Measurements from ENCODE around the gene GPS2. TPM values are rescaled to one million over a fixed set of nuclear protein-coding genes. Genes with fewer than 3 reads are reported as not detected.

Gene GPS2
- total and polyA plus RNA-seq, 2 donors (not counting 3 experiments of a cell fraction or from before 2014, with no cell fraction given) = 51.6 to 132 TPM

DNA sequence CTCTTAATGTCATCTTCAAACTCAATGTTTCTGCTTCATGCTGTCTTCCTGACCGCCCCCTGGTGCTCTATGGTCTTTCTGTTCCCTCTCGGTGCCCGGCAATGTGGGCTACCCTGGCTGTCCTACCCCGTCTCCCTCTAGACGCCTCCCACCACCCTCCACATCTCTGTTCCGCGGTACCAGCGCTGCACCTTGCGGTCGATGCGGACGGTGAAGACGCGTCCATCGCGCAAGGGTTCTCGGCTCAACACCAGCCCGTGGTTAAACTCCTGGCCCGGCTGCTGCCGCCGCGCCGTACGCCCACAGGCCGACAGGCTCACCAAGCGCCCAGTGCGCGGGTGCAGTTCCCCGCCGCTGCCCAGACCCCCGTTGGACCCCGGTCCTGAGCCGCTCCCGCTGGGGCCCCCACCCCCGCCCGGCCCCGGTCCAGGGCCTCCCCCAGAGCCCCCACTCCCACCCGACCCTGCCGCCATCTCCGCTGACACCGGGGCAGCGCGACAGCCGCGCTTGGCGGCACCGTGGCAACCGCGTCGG is 13.7 kb upstream of the GPS2 start, which contains the start of gene NEURL4:
TSS of gene NEURL4 (minus strand) at position 496 of the 534 bp plus-strand sequence. CDS start at position 473, 23 bp downstream.
- peaks cover 0 to 2% of the 10 kb centered on the region in 2 experiments for H3K27me3 ChIP-seq (ENCODE audit: control insufficient read depth in 2 of 2, insufficient read depth in 2 of 2, low read length in 2 of 2)
- peak within 1 kb of the TSS; percentile 95 for H3K4me2 ChIP-seq (ENCODE audit: insufficient read depth, low read length)
- H4K20me1 ChIP-seq (replicated peaks; ENCODE audit: control insufficient read depth, extremely low read depth, insufficient read depth, low read length) = no peaks in the 10 kb centered on the region
- peak within 1 kb of the TSS; percentile 47 for H3K9ac ChIP-seq (replicated peaks; ENCODE audit: extremely low read depth, insufficient read depth, low read length)
- peak within 1 kb of the TSS; percentile 71 for H3K27ac ChIP-seq (ENCODE audit: insufficient read depth, low read depth, low read length)
- peaks cover 10% of the 10 kb centered on the region for H3K79me2 ChIP-seq (ENCODE audit: control insufficient read depth, insufficient read depth, low read length)
- H3K9me3 ChIP-seq (replicated peaks; ENCODE audit: control insufficient read depth, insufficient read depth, low read length) = no peaks in the 10 kb centered on the region
- peak within 1 kb of the TSS; percentile 80 to 86 (median 81) for H3K4me3 ChIP-seq (replicated peaks in 1 of 3; ENCODE audit: insufficient read depth in 1 of 3, low read depth in 1 of 3, low read length in 3 of 3)
- peak in 1 of 2 donors; percentile 8 for TF ChIP-seq CTCF (IDR thresholded peaks at IDR 0.05; ENCODE audit: extremely low read depth in 1 of 2, insufficient read depth in 1 of 2, low read depth in 1 of 2, low read length in 2 of 2)
- no peak for TF ChIP-seq MYC (IDR thresholded peaks at IDR 0.05; ENCODE audit: low read depth, low read length)
- peaks cover 10% of the 10 kb centered on the region for H3K4me1 ChIP-seq (ENCODE audit: control insufficient read depth, extremely low read depth, insufficient read depth, low read length)
- intact Hi-C loops (cut with micrococcal nuclease) (loop anchor here (1.0 kb wide), 2 partner anchors 14 to 49 kb away; partner anchors contain the start of gene GPS2), dilution Hi-C loops (cut with MboI; ENCODE audit: extremely low pct_ligation_motif_present, low sequenced_read_pairs) (no loop called here)
- DNase-seq (ENCODE audit: low read depth, low spot score) (no peak), FAIRE-seq (no peak)
- H3K36me3 ChIP-seq (ENCODE audit: control insufficient read depth in 2 of 2, extremely low read depth in 1 of 2, insufficient read depth in 2 of 2, low read length in 2 of 2) = peaks cover 0 to 6% of the 10 kb centered on the region in 2 experiments
- ChIA-PET POLR2A (interaction anchor here (0.6 to 1.7 kb wide), 6 partner anchors 13 to 152 kb away, joined by 3 to 5 read pairs (median 4); partner anchors contain the start of gene GPS2), CTCF (interaction anchor here (0.7 to 1.9 kb wide), 15 partner anchors 11 to 283 kb away, joined by 3 to 13 read pairs (median 5); partner anchors contain the start of gene GPS2)
- H3K9me1 ChIP-seq (replicated peaks; ENCODE audit: control insufficient read depth, extremely low read depth, insufficient read depth, low read length) = no peaks in the 10 kb centered on the region
- peak within 1 kb of the TSS; percentile 97 for H2AFZ ChIP-seq (ENCODE audit: low read depth, low read length)
- BruUV-seq (replicated peaks) = no TSS peak

GRCh38 chr17:7328009-7328408 is 12.8 kb upstream of the GPS2 start:
- FAIRE-seq = no peak
- Histone ChIP-seq H3K9me3 (replicated peaks; ENCODE audit: control insufficient read depth, insufficient read depth, low read length) (no peaks in the 10 kb centered on the region), H3K9me1 (replicated peaks; ENCODE audit: control insufficient read depth, extremely low read depth, insufficient read depth, low read length) (no peaks in the 10 kb centered on the region), H3K36me3 (ENCODE audit: control insufficient read depth in 2 of 2, extremely low read depth in 1 of 2, insufficient read depth in 2 of 2, low read length in 2 of 2) (peaks cover 2 to 15% of the 10 kb centered on the region in 2 experiments), H3K4me2 (ENCODE audit: insufficient read depth, low read length) (peak overlapping the region; percentile 83), H4K20me1 (replicated peaks; ENCODE audit: control insufficient read depth, extremely low read depth, insufficient read depth, low read length) (no peaks in the 10 kb centered on the region), H2AFZ (ENCODE audit: low read depth, low read length) (no peak overlapping the region), H3K4me1 (ENCODE audit: control insufficient read depth, extremely low read depth, insufficient read depth, low read length) (peaks cover 10% of the 10 kb centered on the region), H3K27ac (ENCODE audit: insufficient read depth, low read depth, low read length) (no peak overlapping the region), H3K27me3 (ENCODE audit: control insufficient read depth in 2 of 2, insufficient read depth in 2 of 2, low read length in 2 of 2) (peaks cover 0 to 2% of the 10 kb centered on the region in 2 experiments), H3K4me3 (replicated peaks in 1 of 3; ENCODE audit: insufficient read depth in 1 of 3, low read depth in 1 of 3, low read length in 3 of 3) (no peak overlapping the region), H3K79me2 (ENCODE audit: control insufficient read depth, insufficient read depth, low read length) (peaks cover 10% of the 10 kb centered on the region), H3K9ac (replicated peaks; ENCODE audit: extremely low read depth, insufficient read depth, low read length) (peak overlapping the region; percentile 47)
- DNase-seq (ENCODE audit: low read depth, low spot score) = no peak
- dilution Hi-C loops (cut with MboI; ENCODE audit: extremely low pct_ligation_motif_present, low sequenced_read_pairs) = no loop called here
- ChIA-PET CTCF (interaction anchor here (0.7 kb wide), 1 partner anchor 282 kb away, joined by 5 read pairs; no protein-coding TSS in a partner anchor), POLR2A (no interaction called here)
- TF ChIP-seq MYC (IDR thresholded peaks at IDR 0.05; ENCODE audit: low read depth, low read length) (no peak), POLR2AphosphoS5 (IDR thresholded peaks at IDR 0.05; ENCODE audit: insufficient read depth, low read depth, low read length) (no peak), FOS (IDR thresholded peaks at IDR 0.05; ENCODE audit: borderline replicate concordance, insufficient read depth, low read length) (no peak), EZH2 (IDR thresholded peaks at IDR 0.05; ENCODE audit: borderline replicate concordance, low read depth, low read length, severe bottlenecking) (no peak), JUN (IDR thresholded peaks at IDR 0.05; ENCODE audit: borderline replicate concordance, insufficient read depth, insufficient read length, low read depth) (no peak), GATA2 (IDR thresholded peaks at IDR 0.05; ENCODE audit: insufficient read depth, insufficient read length, low read depth, low read length) (no peak), CTCF (IDR thresholded peaks at IDR 0.05; ENCODE audit: extremely low read depth in 1 of 2, insufficient read depth in 1 of 2, low read depth in 1 of 2, low read length in 2 of 2) (no peak), POLR2A (IDR thresholded peaks at IDR 0.05; ENCODE audit: low read depth, low read length) (no peak)
- TF ChIP-seq, protein P1, sequence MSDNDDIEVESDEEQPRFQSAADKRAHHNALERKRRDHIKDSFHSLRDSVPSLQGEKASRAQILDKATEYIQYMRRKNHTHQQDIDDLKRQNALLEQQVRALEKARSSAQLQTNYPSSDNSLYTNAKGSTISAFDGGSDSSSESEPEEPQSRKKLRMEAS (IDR thresholded peaks at IDR 0.05; ENCODE audit: insufficient read depth, insufficient read length) = no peak
- no TSS peak for BruUV-seq (replicated peaks)
- intact Hi-C loops (cut with micrococcal nuclease) = no loop called here

All from endothelial cell of umbilical vein (primary cell).